Activated naive CD4-positive, alpha-beta T cell treated with anti-CD3 and anti-CD28 coated beads, Interleukin-2, amount 10 ng/mL, durations not matched to agents 7 days and 5 days (primary cell): ENCODE data around the gene PITX3.
"Not testable (repeated sequence)": the region's sequence is repeated elsewhere in the genome, so short reads cannot be mapped to it uniquely, and the experiment has no call there.

Experiments
- CTCF ChIA-PET: fragments of 350-600 bp; sonication (Branson Sonifier 250); formaldehyde crosslinking; loops from one replicate; lab custom pipeline; 2021; ENCODE audit warnings: antibody characterized with exemption; lab: Charles Lee
- DNase-seq: peaks from one replicate; pipeline ENCODE4 v3.0.0-alpha.2; 2020
- H3K27ac Mint-ChIP-seq: one replicate; pipeline ENCODE4 v1.8.0; 2021; ENCODE audit warnings: mild to moderate bottlenecking, moderate library complexity, mixed read lengths
- H3K27me3 Mint-ChIP-seq: one replicate; pipeline ENCODE4 v1.8.0; 2021; ENCODE audit warnings: mild to moderate bottlenecking, mixed read lengths
- H3K36me3 Mint-ChIP-seq: one replicate; pipeline ENCODE4 v1.8.0; 2021; ENCODE audit warnings: mixed read lengths
- H3K4me1 Mint-ChIP-seq: one replicate; pipeline ENCODE4 v1.8.0; 2021; ENCODE audit warnings: mixed read lengths
- H3K4me3 Mint-ChIP-seq: one replicate; pipeline ENCODE4 v1.8.0; 2021; ENCODE audit warnings: mild to moderate bottlenecking, moderate library complexity, mixed read lengths
- H3K9me3 Mint-ChIP-seq: one replicate; pipeline ENCODE4 v1.8.0; 2021; ENCODE audit warnings: mixed read lengths

PITX3 gene

DNA sequence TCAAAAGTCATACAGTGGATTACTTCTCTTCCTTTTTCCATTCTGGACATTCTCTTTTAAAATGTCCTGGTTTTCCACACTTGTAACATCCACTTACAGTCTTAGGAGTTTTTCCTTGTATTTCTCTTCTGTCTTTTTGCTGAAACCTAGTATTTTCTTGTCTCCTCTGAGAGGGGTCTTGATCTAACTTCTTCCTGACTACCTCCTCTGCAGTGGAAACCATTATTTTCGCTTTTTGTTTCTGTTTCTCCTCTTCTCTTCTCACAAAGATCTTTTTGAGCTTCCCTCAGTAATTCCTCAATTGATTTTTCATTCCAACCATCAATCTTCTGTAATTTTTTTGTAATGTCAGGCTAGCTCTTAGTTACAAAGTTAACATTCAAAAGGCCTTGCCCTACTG is 38.9 kb downstream of the PITX3 start:
- Mint-ChIP-seq H3K27me3 (peaks cover 6% of the 10 kb centered on the region), H3K36me3 (no peaks in the 10 kb centered on the region), H3K4me3 (no peak overlapping the region), H3K4me1 (peaks cover 7% of the 10 kb centered on the region), H3K9me3 (peaks cover 9% of the 10 kb centered on the region), H3K27ac (peak overlapping the region; percentile 0)
- CTCF ChIA-PET: no interaction called here
- no peak for DNase-seq

DNA sequence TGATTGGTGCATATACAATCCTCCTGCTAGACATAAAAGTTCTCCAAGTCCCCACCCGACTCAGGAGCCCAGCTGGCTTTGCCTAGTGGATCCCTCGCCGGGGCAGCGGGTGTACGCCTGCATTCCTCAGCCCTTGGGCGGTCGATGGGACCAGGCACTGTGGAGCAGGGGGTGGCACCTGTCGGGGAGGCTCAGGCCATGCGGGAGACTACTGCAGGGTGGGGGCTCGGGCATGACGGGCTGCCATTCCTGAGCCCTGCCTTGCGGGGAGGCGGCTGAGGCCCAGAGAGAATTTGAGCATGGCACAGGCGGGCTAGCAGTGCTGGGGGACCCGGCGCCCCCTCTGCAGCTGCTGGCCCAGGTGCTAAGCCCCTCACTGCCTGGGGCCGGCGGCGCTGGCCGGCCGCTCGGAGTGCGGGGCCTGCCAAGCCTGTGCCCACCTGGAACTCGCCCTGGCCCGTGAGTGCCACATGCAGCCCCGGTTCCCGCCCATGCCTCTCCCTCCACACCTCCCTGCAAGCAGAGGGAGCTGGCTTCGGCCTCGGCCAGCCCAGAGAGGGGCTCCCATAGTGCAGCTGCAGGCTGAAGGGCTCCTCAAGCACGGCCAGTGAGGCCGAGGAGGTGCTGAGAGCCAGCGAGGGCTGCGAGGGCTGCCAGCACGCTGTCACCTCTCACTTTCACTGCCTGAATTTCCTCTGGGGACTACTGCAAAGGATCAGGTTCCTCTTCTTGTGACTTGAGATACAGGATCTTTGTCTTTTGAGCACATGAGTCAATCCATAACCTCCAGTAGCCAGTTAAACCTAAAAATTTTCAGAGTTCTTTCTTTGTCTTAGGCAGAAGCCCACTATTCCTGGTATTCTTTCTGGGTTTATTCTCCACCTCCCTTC is 40.3 kb downstream of the PITX3 start:
- Mint-ChIP-seq H3K36me3 (no peaks in the 10 kb centered on the region), H3K9me3 (peaks cover 9% of the 10 kb centered on the region), H3K4me3 (no peak overlapping the region), H3K27me3 (peaks cover 10% of the 10 kb centered on the region), H3K27ac (no peak overlapping the region), H3K4me1 (peaks cover 7% of the 10 kb centered on the region)
- CTCF ChIA-PET: interaction anchor here (1.0 kb wide), 1 partner anchor 31 kb away, joined by 4 read pairs; no protein-coding TSS in a partner anchor
- DNase-seq: no peak

DNA sequence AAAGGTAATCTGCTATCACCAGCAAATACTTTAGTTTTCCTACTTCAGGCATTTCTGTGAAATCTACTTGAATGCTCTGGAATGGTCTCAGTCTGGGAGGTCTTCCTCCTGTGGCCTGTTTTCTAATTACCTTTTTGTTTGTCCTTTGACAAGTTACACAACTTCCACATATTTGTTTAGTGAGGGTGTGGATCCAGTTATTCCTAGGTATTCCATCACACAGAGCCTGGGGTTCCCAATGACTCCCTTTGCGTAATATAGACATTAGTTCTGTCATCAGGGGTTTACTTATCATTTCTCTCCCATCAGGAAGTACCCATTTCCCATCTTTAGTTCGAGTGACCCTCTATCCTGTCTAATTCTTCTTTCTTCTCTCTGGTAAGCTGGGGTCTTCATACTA is 43.3 kb downstream of the PITX3 start:
- no peak overlapping the region for H3K4me3 Mint-ChIP-seq
- H3K27me3 Mint-ChIP-seq: peaks cover 11% of the 10 kb centered on the region
- H3K27ac Mint-ChIP-seq: no peak overlapping the region
- no peaks in the 10 kb centered on the region for H3K36me3 Mint-ChIP-seq
- no peak for DNase-seq
- CTCF ChIA-PET: no interaction called here
- peaks cover 3% of the 10 kb centered on the region for H3K9me3 Mint-ChIP-seq
- H3K4me1 Mint-ChIP-seq: peaks cover 6% of the 10 kb centered on the region

DNA sequence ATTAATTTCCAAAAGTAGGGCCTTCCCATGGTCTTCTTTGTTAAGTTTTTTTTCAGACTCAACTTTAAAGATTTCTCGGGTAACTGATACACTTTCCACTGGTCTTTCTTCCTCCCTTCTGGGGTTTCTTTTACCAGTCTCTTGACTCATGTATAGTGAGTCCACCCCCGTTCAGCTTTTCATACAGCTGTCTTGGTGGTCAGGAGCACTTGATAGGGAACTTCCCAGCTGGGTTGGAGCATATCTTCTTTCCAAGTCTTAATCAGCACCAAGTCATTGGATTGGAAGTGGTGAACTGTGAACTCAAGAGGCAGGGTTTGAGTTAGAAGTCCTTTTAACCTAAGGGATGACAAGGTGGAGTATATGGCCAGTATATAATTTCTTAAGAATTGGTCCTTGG is 44.4 kb downstream of the PITX3 start:
- Mint-ChIP-seq H3K27ac (no peak overlapping the region), H3K4me1 (no peaks in the 10 kb centered on the region), H3K36me3 (peaks cover 3% of the 10 kb centered on the region), H3K9me3 (peaks cover 13% of the 10 kb centered on the region), H3K4me3 (no peak overlapping the region), H3K27me3 (peaks cover 11% of the 10 kb centered on the region)
- CTCF ChIA-PET: no interaction called here
- DNase-seq: no peak

DNA sequence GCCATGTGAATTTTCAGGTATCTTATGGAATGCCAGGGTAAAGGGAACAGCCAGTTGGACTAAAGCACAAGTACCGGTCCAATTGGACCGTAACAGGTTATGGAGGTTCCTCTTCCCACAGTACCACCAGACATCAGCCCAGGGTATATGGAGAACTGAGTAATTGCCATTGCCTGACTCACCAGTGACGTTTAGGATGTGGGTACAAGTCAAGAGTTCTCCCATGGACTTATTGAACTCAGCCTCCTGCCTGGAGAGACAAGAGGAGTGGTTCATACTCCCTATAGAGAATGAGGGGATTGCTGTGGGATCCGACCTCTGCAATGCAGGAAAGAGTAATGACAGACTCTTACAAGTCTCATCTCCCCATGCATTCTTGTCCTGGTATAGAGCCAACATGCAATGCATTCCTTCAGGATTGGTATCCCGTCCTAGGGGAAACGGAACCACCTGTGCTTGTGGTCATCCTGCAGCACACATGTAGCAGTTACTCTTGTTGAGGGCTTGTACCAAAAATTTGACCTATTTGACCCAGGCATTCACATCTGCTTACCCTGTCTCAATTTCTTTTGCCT is 45.9 kb downstream of the PITX3 start:
- no peaks in the 10 kb centered on the region for H3K4me1 Mint-ChIP-seq
- CTCF ChIA-PET: no interaction called here
- no peak for DNase-seq

DNA sequence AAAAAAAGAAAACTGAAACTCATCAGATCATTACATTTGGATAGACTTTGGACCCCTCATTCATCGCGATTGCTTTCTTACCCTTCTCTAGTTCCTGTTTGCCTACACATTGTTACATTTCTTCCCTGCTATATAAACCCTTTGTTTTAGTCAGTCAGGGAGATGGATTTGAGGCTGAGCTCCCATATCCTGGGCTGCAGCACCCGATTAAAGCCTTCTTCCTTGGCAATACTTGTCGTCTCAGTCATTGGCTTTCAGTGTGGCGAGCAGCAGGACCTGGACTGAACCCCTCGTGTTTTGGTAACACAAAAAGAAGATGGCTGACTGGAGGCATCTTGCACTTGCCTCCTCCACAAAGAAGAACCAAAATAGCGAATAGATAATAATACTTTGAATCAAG is 49.4 kb downstream of the PITX3 start:
- Mint-ChIP-seq H3K4me3 (no peak overlapping the region), H3K36me3 (peaks cover 8% of the 10 kb centered on the region), H3K27ac (no peak overlapping the region), H3K27me3 (peaks cover 7% of the 10 kb centered on the region), H3K4me1 (peaks cover 22% of the 10 kb centered on the region), H3K9me3 (peaks cover 19% of the 10 kb centered on the region)
- DNase-seq: no peak
- CTCF ChIA-PET: interaction anchor here (1.4 kb wide), 1 partner anchor 22 kb away, joined by 5 read pairs; no protein-coding TSS in a partner anchor

More for the DNA sequence above, 45.9 kb downstream of the PITX3 start:
- Mint-ChIP-seq H3K9me3 (peaks cover 19% of the 10 kb centered on the region), H3K36me3 (peaks cover 8% of the 10 kb centered on the region), H3K27me3 (peaks cover 11% of the 10 kb centered on the region), H3K4me3 (no peak overlapping the region), H3K27ac (no peak overlapping the region)

DNA sequence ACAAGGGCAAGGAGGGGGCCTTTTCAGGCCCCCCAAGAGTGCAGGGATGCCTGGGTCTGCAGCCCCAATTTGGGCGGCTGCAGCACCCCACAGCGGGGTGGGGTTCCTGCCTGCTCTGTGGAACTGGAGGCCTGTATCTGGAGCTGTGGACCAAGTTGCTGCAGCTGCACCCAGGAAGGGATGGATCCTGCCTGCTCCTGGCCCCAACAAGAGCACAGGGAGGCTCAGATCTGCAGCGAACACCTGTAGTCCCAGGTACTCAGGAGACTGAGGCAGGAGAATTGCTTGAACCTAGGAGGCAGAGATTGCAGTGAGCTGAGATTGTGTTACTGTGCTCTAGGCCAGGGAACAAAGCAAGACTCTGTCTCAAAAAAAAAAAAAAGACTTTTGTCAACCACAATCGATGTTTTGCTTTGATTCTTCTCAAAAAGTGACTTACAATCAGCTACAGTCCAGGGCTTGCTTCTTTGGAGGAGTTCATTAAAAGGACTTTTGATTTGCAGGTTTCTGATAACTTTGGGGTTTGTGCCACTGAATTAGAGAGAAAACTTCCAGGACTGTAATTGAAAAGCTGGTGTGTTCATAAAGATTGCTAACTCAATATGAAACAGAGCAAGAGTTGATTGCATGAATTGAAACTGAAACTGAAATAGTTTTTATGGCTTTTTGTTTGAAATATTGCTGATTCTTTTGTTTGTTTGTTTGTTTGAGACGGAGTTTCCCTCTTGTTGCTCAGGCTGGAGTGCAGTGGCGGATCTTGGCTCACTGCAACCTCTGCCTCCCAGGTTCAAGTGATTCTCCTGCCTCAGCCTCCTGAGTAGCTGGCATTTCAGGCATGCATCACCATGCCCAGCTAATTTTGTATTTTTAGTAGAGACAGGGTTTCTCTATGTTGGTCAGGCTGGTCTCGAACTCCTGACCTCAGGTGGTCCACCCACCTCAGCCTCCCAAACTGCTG is 52.1 kb downstream of the PITX3 start:
- DNase-seq: peak; percentile 58
- H3K4me3 Mint-ChIP-seq: peak overlapping the region; percentile 21
- peaks cover 10% of the 10 kb centered on the region for H3K36me3 Mint-ChIP-seq
- H3K27ac Mint-ChIP-seq: peak overlapping the region; percentile 92
- peaks cover 22% of the 10 kb centered on the region for H3K4me1 Mint-ChIP-seq
- H3K9me3 Mint-ChIP-seq: peaks cover 33% of the 10 kb centered on the region
- CTCF ChIA-PET: interaction anchor here (0.9 to 3.4 kb wide), 5 partner anchors 17 to 210 kb away, joined by 3 to 26 read pairs (median 3); no protein-coding TSS in a partner anchor
- H3K27me3 Mint-ChIP-seq: not testable (repeated sequence)

DNA sequence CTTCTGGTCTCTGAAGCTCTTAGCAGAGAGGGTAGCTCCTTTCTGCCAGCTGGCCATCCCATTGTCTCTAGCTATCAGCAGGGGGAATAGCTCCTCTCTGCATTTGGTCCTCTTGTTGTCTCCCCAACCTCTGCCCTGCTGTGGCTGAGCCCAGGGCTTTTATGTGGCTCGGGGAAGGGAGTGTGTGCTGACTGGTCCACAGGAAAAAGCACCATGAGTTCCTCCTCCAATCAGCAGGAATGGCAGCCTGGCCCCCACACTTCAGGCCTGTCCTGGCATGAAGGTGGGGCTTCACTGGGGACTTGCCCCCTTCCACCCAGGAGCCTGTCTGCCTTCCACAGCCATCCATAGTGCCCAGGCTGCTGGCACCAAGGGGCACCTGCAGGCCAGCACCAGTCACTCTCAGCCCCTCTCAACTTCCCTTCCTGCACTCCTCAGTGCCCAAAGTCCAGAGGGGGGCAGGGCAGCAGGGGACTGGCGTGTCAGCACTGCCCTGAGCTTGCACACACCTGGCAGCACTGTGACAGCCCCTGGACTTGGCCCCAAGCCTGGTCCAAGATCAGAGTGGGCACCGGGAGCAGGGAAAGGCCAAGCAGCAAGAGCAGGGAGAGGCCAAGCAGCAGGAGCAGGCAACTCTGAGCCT is 52.9 kb downstream of the PITX3 start:
- Mint-ChIP-seq H3K4me1 (peaks cover 22% of the 10 kb centered on the region), H3K27me3 (no peaks in the 10 kb centered on the region), H3K36me3 (peaks cover 10% of the 10 kb centered on the region), H3K27ac (peak overlapping the region; percentile 92), H3K9me3 (peaks cover 33% of the 10 kb centered on the region), H3K4me3 (no peak overlapping the region)
- CTCF ChIA-PET: interaction anchor here (0.9 to 3.4 kb wide), 5 partner anchors 17 to 211 kb away, joined by 3 to 26 read pairs (median 3); no protein-coding TSS in a partner anchor
- DNase-seq: no peak

DNA sequence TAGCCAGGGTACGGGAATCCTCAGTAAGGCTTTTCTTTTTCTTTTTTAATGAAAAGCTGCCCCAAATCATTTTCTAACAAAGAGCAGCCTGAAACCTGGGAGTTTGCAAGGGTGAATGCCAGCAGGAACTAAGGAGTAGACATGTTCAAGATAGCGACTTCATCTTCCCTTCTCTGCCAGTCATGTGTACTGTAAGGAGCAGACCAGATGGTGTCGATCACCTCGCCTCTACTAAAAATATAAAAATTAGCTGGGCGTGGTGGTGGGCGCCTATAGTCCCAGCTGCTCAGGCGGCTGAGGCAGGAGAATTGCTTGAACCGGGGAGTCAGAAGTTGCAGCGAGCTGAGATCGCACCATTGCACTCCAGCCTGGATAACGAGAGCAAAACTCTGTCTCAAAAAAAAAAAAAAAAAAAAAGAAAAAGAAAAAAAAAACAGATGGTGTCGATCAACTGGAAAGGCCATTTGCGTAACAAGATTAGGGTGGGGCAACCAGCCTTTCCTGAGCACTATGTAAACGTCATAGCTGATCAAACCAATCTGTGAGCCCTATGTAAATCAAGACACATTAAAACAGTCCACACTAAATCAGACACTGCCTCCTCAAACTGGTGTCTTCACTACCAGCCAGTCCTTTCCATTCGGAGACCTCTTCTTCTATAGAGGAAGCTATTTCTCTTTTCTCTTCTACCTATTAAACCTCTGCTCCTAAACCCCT is 55.3 kb downstream of the PITX3 start:
- CTCF ChIA-PET: interaction anchor here (1.0 to 2.0 kb wide), 2 partner anchors 45 to 345 kb away, joined by 3 to 7 read pairs; no protein-coding TSS in a partner anchor
- H3K9me3 Mint-ChIP-seq: peaks cover 14% of the 10 kb centered on the region
- peaks cover 2% of the 10 kb centered on the region for H3K36me3 Mint-ChIP-seq
- DNase-seq: no peak
- H3K4me1 Mint-ChIP-seq: peaks cover 22% of the 10 kb centered on the region
- H3K27ac Mint-ChIP-seq: no peak overlapping the region
- no peak overlapping the region for H3K4me3 Mint-ChIP-seq
- H3K27me3 Mint-ChIP-seq: no peaks in the 10 kb centered on the region

DNA sequence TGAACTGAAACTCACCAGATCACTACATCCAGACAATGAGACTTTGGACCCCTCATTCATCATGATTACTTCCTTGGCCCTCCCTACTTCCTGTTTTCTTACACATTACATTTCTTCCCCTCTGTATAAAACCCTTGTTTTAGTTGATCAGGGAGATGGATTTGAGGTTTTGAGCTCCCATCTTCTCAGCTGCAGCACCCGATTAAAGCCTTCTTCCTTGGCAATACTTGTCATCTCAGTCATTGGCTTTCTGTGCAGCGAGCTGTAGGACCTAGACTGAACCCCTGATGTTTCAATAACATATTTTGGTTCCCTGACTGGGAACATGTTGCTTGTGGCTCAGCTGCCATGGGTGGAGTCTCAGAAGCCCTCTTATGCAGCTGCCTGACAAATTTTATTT is 56.0 kb downstream of the PITX3 start:
- H3K4me3 Mint-ChIP-seq: no peak overlapping the region
- peaks cover 22% of the 10 kb centered on the region for H3K4me1 Mint-ChIP-seq
- DNase-seq: no peak
- H3K27ac Mint-ChIP-seq: no peak overlapping the region
- H3K27me3 Mint-ChIP-seq: no peaks in the 10 kb centered on the region
- peaks cover 14% of the 10 kb centered on the region for H3K9me3 Mint-ChIP-seq
- CTCF ChIA-PET: interaction anchor here (1.0 to 2.0 kb wide), 2 partner anchors 46 to 344 kb away, joined by 3 to 7 read pairs; no protein-coding TSS in a partner anchor
- H3K36me3 Mint-ChIP-seq: peaks cover 2% of the 10 kb centered on the region

DNA sequence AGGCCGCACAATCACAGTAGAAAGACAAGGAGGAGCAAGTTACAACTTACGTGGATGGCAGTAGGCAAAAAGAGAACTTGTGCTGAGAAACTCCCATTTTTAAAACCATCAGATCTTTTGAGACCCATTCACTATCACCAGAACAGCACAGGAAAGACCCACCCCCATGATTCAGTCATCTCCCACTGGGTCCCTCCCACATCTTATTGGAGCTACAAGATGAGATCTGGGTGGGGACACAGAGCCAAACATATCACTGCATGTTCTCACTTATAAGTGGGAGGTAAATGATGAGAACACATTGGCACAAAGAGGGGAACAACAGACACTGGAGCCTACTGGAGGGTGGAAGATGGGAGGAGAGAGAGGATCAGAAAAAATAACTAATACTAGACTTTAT is 56.7 kb downstream of the PITX3 start:
- CTCF ChIA-PET: no interaction called here
- H3K4me1 Mint-ChIP-seq: peaks cover 16% of the 10 kb centered on the region
- DNase-seq: no peak

More for the DNA sequence above, 56.7 kb downstream of the PITX3 start:
- no peak overlapping the region for H3K4me3 Mint-ChIP-seq
- no peak overlapping the region for H3K27ac Mint-ChIP-seq
- no peaks in the 10 kb centered on the region for H3K27me3 Mint-ChIP-seq
- H3K36me3 Mint-ChIP-seq: peaks cover 2% of the 10 kb centered on the region
- peaks cover 14% of the 10 kb centered on the region for H3K9me3 Mint-ChIP-seq
